Measurements from ENCODE around the gene HPS1. TPM values are rescaled to one million over a fixed set of nuclear protein-coding genes. Genes with fewer than 3 reads are reported as not detected.
A peak's percentile ranks its signal among the peaks of the same experiment; 100 is the strongest.

Gene HPS1
- total and polyA plus RNA-seq, 11 donors = 20.9 to 61.4 (median 38.5) TPM

GRCh38 chr10:98433881-98434732 is 12.6 kb downstream of the HPS1 start:
- ATAC-seq = no peak
- WGBS, 4 donors = 94 to 98% (median 95%) methylated on average over 15 to 21 of the region's 21 CpGs

GRCh38 chr10:98433371-98433770 is 13.4 kb downstream of the HPS1 start:
- TF ChIP-seq CTCF (IDR thresholded peaks at IDR 0.05) (no peak), POLR2A (IDR thresholded peaks at IDR 0.05) (no peak)
- Histone ChIP-seq H3K4me1 (peaks cover 0 to 21% (median 5%) of the 10 kb centered on the region in 12 donors), H3K27ac (no peak overlapping the region), H3K27me3 (no peaks in the 10 kb centered on the region), H3K4me3 (no peak overlapping the region), H3K9me3 (peaks cover 0 to 12% (median 0%) of the 10 kb centered on the region in 12 donors), H3K36me3 (peaks cover 4 to 95% (median 65%) of the 10 kb centered on the region in 9 donors)
- ATAC-seq (no peak), DNase-seq (no peak)
- WGBS, 4 donors = 92 to 100% (median 98%) methylated on average over 1 of the region's 1 CpG
- intact Hi-C loops (cut with DNase I) = no loop called here

More at GRCh38 chr10:98433881-98434732, 12.6 kb downstream of the HPS1 start:
- H3K4me3 ChIP-seq = no peak overlapping the region
- no peak for TF ChIP-seq POLR2A (IDR thresholded peaks at IDR 0.05)
- TF ChIP-seq CTCF (IDR thresholded peaks at IDR 0.05) = no peak
- peaks cover 0 to 12% (median 0%) of the 10 kb centered on the region in 12 donors for H3K9me3 ChIP-seq
- no peak for DNase-seq
- H3K36me3 ChIP-seq = peaks cover 4 to 96% (median 63%) of the 10 kb centered on the region in 9 donors
- no peak overlapping the region for H3K27ac ChIP-seq
- intact Hi-C loops (cut with DNase I) = no loop called here
- no peaks in the 10 kb centered on the region for H3K27me3 ChIP-seq
- H3K4me1 ChIP-seq = peaks cover 0 to 21% (median 5%) of the 10 kb centered on the region in 12 donors

- peaks cover 0 to 12% (median 0%) of the 10 kb centered on the region in 12 donors for H3K9me3 ChIP-seq
- no peaks in the 10 kb centered on the region for H3K27me3 ChIP-seq
- TF ChIP-seq CTCF (IDR thresholded peaks at IDR 0.05) = no peak
- no peak for TF ChIP-seq POLR2A (IDR thresholded peaks at IDR 0.05)
- H3K36me3 ChIP-seq = peaks cover 4 to 97% (median 69%) of the 10 kb centered on the region in 9 donors
- H3K27ac ChIP-seq = peak overlapping the region in 1 of 12 donors; percentile 69
- no peak overlapping the region for H3K4me3 ChIP-seq
- ATAC-seq = no peak
- intact Hi-C loops (cut with DNase I) = no loop called here
- WGBS, 4 donors = 54 to 100% (median 97%) methylated on average over 1 of the region's 1 CpG
- H3K4me1 ChIP-seq = peaks cover 0 to 21% (median 5%) of the 10 kb centered on the region in 12 donors
- no peak for DNase-seq
These were observed 14.4 kb downstream of the HPS1 start for GRCh38 chr10:98432330-98432729.

- peaks cover 0 to 14% (median 2%) of the 10 kb centered on the region in 12 donors for H3K4me1 ChIP-seq
- H3K27me3 ChIP-seq = no peaks in the 10 kb centered on the region
- H3K27ac ChIP-seq = peak overlapping the region in 9 of 12 donors; percentile 61 to 85 (median 69)
- DNase-seq (peak; percentile 53 to 93 (median 85)), ATAC-seq (peak; percentile 91 to 99 (median 96))
- 52 to 64% (median 54%) methylated on average over 6 to 8 of the region's 8 CpGs for WGBS, 4 donors
- no peak overlapping the region for H3K4me3 ChIP-seq
- intact Hi-C loops (cut with DNase I) = loop anchor here in 1 of 10 donors (2.0 kb wide), 1 partner anchor 30 kb away; no protein-coding TSS in a partner anchor
- peaks cover 0 to 12% (median 0%) of the 10 kb centered on the region in 12 donors for H3K9me3 ChIP-seq
- no peak for TF ChIP-seq CTCF (IDR thresholded peaks at IDR 0.05)
- TF ChIP-seq POLR2A (IDR thresholded peaks at IDR 0.05) = no peak
- peaks cover 4 to 99% (median 80%) of the 10 kb centered on the region in 9 donors for H3K36me3 ChIP-seq
These were observed 15.7 kb downstream of the HPS1 start for GRCh38 chr10:98431016-98431415.

Data from heart left ventricle (tissue), 16 donors.